A549 (cell line): ENCODE data around the gene CWC22. TPM values are rescaled to one million over a fixed set of nuclear protein-coding genes. Genes with fewer than 3 reads are reported as not detected.

Source experiments
- ATAC-seq, 2 experiments: fragments of 200-7000 bp in 1 of 2; fragments of >200 bp in 1 of 2; cut with Nextera tagmentation in 1 of 2; cut with Tn5 transposase in 1 of 2; 3 replicates each; pipeline versions ENCODE4 v1.8.0 to v1.9.1; 2018 to 2020; ENCODE audit warnings: mild to moderate bottlenecking in 1 of 2, moderate library complexity in 1 of 2
- CTCF ChIA-PET: fragments of 300-600 bp; sonication (Branson Sonifier 250); formaldehyde crosslinking; extraction: SDS; loops from one replicate; lab custom pipeline; 2021; ENCODE audit warnings: antibody characterized with exemption, inconsistent platforms; lab: Yijun Ruan, JAX
- POLR2A ChIA-PET: fragments of 350-600 bp; formaldehyde crosslinking; extraction: SDS; loops from one replicate; lab custom pipeline; 2021; ENCODE audit warnings: antibody characterized with exemption, inconsistent platforms; lab: Yijun Ruan, JAX
- DNase-seq, 2 experiments: peaks; one replicate each; pipeline versions ENCODE4 v3.0.0 to v3.0.0-alpha.2; 2011 to 2016; ENCODE audit warnings: low read depth in 1 of 2, low spot score in 1 of 2
- FAIRE-seq: peaks from 2 replicates; lab custom pipeline; 2011; peaks lifted over from hg19 to GRCh38; lab: Jason Lieb, UNC
- H3K27ac ChIP-seq, 2 experiments: fragments of >200 bp; sonication (Bioruptor Twin); formaldehyde crosslinking; 3 replicates each; pipeline ENCODE4 v1.5.1; 2016 to 2017
- H3K4me1 ChIP-seq: fragments of >200 bp; sonication (Bioruptor Twin); formaldehyde crosslinking; 3 replicates; pipeline ENCODE4 v1.6.1; 2016
- H3K4me2 ChIP-seq: fragments of >200 bp; sonication (Bioruptor Twin); formaldehyde crosslinking; 3 replicates; pipeline ENCODE4 v1.6.1; 2016
- H3K4me3 ChIP-seq: fragments of >200 bp; sonication (Bioruptor Twin); formaldehyde crosslinking; 3 replicates; pipeline ENCODE4 v1.5.1; 2016
- H3K9me3 ChIP-seq: fragments of >200 bp; sonication (Bioruptor Twin); formaldehyde crosslinking; 3 replicates; pipeline ENCODE4 v1.6.1; 2016
- FOSB ChIP-seq: fragments of 250-450 bp; sonication (Bioruptor Pico); IDR thresholded peaks from 2 replicates; pipeline ENCODE4 v1.5.0; 2020; ENCODE audit warnings: mild to moderate bottlenecking, moderate library complexity
- FOSL2 ChIP-seq, 2 experiments: fragments of 450-650 bp in 1 of 2; fragments of >200 bp in 1 of 2; sonication (Bioruptor Twin) in 1 of 2; formaldehyde crosslinking; IDR thresholded peaks; 2 replicates each; pipeline versions ENCODE4 v1.5.0 to v1.6.1; 2016 to 2020; ENCODE audit warnings: mild to moderate bottlenecking in 1 of 2, moderate library complexity in 1 of 2
- HEYL ChIP-seq: fragments of 250-450 bp; sonication (Bioruptor Pico); IDR thresholded peaks from 2 replicates; pipeline ENCODE4 v1.8.0; 2021; ENCODE audit warnings: mild to moderate bottlenecking, moderate library complexity
- JUNB ChIP-seq: fragments of >200 bp; sonication (Bioruptor Twin); formaldehyde crosslinking; IDR thresholded peaks from 2 replicates; pipeline ENCODE4 v1.6.1; 2016
- KDM1A ChIP-seq: fragments of 200-600 bp; sonication (generic); IDR thresholded peaks from 2 replicates; pipeline ENCODE4 v1.6.1; 2016; ENCODE audit warnings: low read depth, mild to moderate bottlenecking
- RAD21 ChIP-seq, 2 experiments: fragments of >200 bp in 1 of 2; sonication (Bioruptor Twin) in 1 of 2; formaldehyde crosslinking in 1 of 2; IDR thresholded peaks in 1 of 2; conservative IDR thresholded peaks in 1 of 2; 2 replicates in 1 of 2; 3 replicates in 1 of 2; pipeline ENCODE4 v1.6.1; 2012 to 2018; ENCODE audit warnings: inconsistent platforms in 1 of 2
- RCOR1 ChIP-seq: fragments of 150-350 bp; IDR thresholded peaks from 2 replicates; pipeline ENCODE4 v1.6.1; 2014; ENCODE audit warnings: antibody characterized with exemption, low read length, low read depth
- ZC3H11A ChIP-seq: fragments of 450-650 bp; IDR thresholded peaks from 2 replicates; pipeline ENCODE4 v1.6.1; 2014; ENCODE audit warnings: antibody characterized with exemption, mild to moderate bottlenecking
- ZSCAN20 ChIP-seq: fragments of 250-450 bp; sonication (Bioruptor Pico); IDR thresholded peaks from 2 replicates; pipeline ENCODE4 v1.8.0; 2022; ENCODE audit warnings: mild to moderate bottlenecking, moderate library complexity
- WGBS: methylation state at CpG from one replicate; pipeline ENCODE4 v1.1.6; 2017; ENCODE audit errors: missing lambda C conversion rate; 5-methylcytosine and 5-hydroxymethylcytosine counted together
- polyA plus RNA-seq, 4 experiments: library from polyadenylated mRNA; depleted of rRNA in 3 of 4; stranded (reverse); fragments of >200 nt; fragmentation: RNase III in 1 of 4; extraction: RNeasy Plus Mini Kit Qiagen cat#74134 plus additional on column Dnase treatment in 1 of 4; gene quantifications; 2 replicates in 3 of 4; 3 replicates in 1 of 4; pipeline ENCODE4 v1.2.3, GENCODE V29; 2011 to 2017
- TF ChIP-seq, protein P1 (sequence below): fragments of 250-450 bp; sonication (Bioruptor Pico); IDR thresholded peaks from 2 replicates; pipeline ENCODE4 v1.5.0; 2021; ENCODE audit warnings: mild to moderate bottlenecking, moderate library complexity, borderline replicate concordance
- TF ChIP-seq, protein P2 (sequence below): fragments of 450-650 bp; IDR thresholded peaks from 2 replicates; pipeline ENCODE4 v1.6.1; 2014; ENCODE audit warnings: antibody characterized with exemption
- TF ChIP-seq, protein P3 (sequence below): fragments of 150-350 bp; IDR thresholded peaks from 2 replicates; pipeline ENCODE4 v1.6.1; 2014; ENCODE audit warnings: low read depth, mild to moderate bottlenecking, low read length
- TF ChIP-seq, protein P4 (sequence below): fragments of >200 bp; sonication (Bioruptor Twin); formaldehyde crosslinking; IDR thresholded peaks from 3 replicates; pipeline ENCODE4 v1.5.1; 2016
- TF ChIP-seq, protein P5 (sequence below): IDR thresholded peaks from 2 replicates; pipeline ENCODE4 v1.6.1; 2012

The CWC22 gene
- polyA plus RNA-seq, 2 of the 4 experiments (the other 2 are of a cell fraction), result 7.5 to 14.8 TPM

DNA sequence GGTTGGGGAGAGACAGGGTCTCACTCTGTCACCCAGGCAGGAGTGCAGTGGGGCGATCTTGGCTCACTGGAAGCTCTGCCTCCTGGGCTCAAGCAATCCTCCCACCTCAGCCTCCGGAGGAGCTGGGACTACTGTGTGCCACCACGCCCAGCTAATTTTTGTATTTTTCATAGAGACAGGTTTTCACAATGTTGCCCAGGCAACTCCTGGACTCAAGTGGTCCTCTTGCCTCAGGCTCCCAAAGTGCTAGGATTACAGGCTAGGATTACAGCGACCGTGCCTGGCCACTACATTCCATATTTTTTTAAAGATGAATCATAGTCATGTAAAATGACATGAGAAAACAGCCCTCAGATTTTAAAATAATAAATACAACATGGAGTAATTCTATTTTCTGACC, 32.3 kb downstream of the CWC22 start (continued):
- TF ChIP-seq, protein P1, sequence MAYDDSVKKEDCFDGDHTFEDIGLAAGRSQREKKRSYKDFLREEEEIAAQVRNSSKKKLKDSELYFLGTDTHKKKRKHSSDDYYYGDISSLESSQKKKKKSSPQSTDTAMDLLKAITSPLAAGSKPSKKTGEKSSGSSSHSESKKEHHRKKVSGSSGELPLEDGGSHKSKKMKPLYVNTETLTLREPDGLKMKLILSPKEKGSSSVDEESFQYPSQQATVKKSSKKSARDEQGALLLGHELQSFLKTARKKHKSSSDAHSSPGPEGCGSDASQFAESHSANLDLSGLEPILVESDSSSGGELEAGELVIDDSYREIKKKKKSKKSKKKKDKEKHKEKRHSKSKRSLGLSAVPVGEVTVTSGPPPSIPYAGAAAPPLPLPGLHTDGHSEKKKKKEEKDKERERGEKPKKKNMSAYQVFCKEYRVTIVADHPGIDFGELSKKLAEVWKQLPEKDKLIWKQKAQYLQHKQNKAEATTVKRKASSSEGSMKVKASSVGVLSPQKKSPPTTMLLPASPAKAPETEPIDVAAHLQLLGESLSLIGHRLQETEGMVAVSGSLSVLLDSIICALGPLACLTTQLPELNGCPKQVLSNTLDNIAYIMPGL, result no peak
- TF ChIP-seq ZSCAN20 (CRISPR knock-in tag), result no peak
- TF ChIP-seq RCOR1, result no peak
- no peak for TF ChIP-seq FOSB (CRISPR knock-in tag)
- TF ChIP-seq, protein P2, sequence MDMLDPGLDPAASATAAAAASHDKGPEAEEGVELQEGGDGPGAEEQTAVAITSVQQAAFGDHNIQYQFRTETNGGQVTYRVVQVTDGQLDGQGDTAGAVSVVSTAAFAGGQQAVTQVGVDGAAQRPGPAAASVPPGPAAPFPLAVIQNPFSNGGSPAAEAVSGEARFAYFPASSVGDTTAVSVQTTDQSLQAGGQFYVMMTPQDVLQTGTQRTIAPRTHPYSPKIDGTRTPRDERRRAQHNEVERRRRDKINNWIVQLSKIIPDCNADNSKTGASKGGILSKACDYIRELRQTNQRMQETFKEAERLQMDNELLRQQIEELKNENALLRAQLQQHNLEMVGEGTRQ, result no peak
- no peak for TF ChIP-seq JUNB

DNA sequence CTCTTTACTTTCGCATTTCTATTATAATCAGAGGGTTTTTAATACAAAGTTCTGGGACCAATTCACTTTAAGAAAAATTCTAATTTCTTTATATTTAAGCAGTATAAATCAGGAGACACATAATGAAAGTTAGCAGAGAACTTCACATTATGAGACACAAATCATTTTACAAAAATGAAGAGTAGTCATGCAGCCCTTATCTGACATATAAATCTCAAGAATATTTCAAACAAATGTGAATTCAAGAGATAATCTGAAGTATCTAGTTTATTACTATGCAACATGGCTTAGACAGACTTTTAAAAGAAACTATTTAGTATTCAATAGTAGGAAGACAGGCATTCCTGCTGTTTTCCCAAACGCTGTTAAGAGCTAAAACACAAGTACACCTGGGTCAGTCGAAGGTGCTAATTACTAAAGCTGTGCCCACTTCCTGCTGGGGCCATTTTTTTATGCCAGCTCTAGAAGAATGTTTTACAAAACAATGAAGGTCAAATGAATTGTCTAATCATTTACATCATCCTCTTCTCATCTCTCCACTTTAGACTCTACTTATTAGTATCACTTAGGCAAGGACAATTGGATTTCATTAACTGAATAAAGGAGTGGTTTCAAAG, 40.2 kb downstream of the CWC22 start:
- TF ChIP-seq, protein P3, sequence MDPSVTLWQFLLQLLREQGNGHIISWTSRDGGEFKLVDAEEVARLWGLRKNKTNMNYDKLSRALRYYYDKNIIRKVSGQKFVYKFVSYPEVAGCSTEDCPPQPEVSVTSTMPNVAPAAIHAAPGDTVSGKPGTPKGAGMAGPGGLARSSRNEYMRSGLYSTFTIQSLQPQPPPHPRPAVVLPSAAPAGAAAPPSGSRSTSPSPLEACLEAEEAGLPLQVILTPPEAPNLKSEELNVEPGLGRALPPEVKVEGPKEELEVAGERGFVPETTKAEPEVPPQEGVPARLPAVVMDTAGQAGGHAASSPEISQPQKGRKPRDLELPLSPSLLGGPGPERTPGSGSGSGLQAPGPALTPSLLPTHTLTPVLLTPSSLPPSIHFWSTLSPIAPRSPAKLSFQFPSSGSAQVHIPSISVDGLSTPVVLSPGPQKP, result no peak
- TF ChIP-seq ZC3H11A, result no peak
- TF ChIP-seq RAD21 (conservative IDR thresholded peaks at IDR 0.05 in 1 of 2, IDR thresholded peaks at IDR 0.05 in 1 of 2), result no peak
- no peak for TF ChIP-seq FOSL2 (IDR thresholded peaks at IDR 0.05)
- no peak for TF ChIP-seq FOSL2 (CRISPR knock-in tag; IDR thresholded peaks at IDR 0.05)
- TF ChIP-seq, protein P4, sequence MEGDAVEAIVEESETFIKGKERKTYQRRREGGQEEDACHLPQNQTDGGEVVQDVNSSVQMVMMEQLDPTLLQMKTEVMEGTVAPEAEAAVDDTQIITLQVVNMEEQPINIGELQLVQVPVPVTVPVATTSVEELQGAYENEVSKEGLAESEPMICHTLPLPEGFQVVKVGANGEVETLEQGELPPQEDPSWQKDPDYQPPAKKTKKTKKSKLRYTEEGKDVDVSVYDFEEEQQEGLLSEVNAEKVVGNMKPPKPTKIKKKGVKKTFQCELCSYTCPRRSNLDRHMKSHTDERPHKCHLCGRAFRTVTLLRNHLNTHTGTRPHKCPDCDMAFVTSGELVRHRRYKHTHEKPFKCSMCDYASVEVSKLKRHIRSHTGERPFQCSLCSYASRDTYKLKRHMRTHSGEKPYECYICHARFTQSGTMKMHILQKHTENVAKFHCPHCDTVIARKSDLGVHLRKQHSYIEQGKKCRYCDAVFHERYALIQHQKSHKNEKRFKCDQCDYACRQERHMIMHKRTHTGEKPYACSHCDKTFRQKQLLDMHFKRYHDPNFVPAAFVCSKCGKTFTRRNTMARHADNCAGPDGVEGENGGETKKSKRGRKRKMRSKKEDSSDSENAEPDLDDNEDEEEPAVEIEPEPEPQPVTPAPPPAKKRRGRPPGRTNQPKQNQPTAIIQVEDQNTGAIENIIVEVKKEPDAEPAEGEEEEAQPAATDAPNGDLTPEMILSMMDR, result no peak
- TF ChIP-seq, protein P5, sequence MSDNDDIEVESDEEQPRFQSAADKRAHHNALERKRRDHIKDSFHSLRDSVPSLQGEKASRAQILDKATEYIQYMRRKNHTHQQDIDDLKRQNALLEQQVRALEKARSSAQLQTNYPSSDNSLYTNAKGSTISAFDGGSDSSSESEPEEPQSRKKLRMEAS, result no peak
- TF ChIP-seq KDM1A, result no peak
- no peaks in the 10 kb centered on the region for H3K9me3 ChIP-seq
- ATAC-seq (no peak), DNase-seq (no peak), FAIRE-seq (no peak)
- H3K4me2 ChIP-seq, result no peak overlapping the region
- POLR2A ChIA-PET, result no interaction called here
- no peak overlapping the region for H3K4me3 ChIP-seq
- CTCF ChIA-PET, result interaction anchor here (1.6 kb wide), 1 partner anchor 18 kb away, joined by 3 read pairs; no protein-coding TSS in a partner anchor
- peaks cover 9% of the 10 kb centered on the region; the same call in 2 of the 3 replicates for H3K4me1 ChIP-seq
- H3K27ac ChIP-seq, result no peak overlapping the region
- WGBS, result 93% methylated on average over 3 of the region's 3 CpGs

DNA sequence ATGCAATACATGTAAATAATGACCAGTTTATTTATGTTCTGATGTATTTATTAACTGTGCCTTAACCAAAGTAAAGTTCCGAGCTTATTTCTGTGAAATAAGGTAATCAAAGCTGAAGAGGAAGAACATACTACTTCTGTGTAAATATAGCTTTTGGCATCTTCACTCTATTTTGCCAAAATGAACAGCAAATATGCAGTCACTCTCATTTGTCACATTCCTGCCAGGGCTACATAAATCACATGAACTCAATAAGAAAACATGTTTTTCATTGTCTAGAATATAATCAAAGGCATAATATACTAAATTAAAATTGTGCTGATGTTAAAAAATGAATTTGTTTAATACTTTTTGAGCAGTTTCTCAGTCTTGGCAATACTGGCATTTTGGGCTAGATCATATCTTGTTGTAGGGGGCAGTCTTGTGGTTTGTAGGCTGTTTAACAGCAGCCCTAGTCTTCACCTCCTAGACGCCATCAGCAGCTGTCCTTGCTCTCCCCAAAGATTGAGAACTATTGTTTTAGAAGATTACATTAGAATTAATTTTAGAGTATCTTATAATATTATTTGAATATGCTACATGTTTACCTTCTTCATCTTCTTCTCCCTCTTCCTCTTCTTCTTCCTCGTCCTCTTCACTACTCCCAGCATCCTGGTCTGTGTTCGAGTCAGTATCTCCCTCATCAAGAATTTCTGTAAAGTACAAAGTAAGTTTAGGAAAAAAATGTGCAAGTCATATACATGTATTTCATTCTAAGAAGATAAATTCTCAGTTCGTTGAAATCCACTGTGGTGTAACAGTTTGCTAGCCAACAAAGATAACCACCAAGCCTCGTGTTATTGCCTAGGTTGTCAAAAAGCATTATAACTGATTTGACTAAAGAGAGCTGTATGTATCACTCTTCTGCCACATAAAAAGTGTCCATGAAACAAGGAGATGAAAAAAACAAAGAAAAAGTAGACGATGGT, 41.5 kb downstream of the CWC22 start:
- Histone ChIP-seq H3K4me2 (no peak overlapping the region), H3K27ac (no peak overlapping the region), H3K4me3 (no peak overlapping the region), H3K9me3 (no peaks in the 10 kb centered on the region), H3K4me1 (peaks cover 9% of the 10 kb centered on the region; the same call in 2 of the 3 replicates)
- no peak for ATAC-seq
- TF ChIP-seq, protein P4, result no peak
- no peak for TF ChIP-seq HEYL
- TF ChIP-seq, protein P3, result no peak
- no peak for DNase-seq
- no peak for FAIRE-seq
- 93% methylated on average over 7 of the region's 7 CpGs for WGBS
- ChIA-PET CTCF (no interaction called here), POLR2A (no interaction called here)
